DMS 273 (cell line): Measurements from ENCODE around the gene TRAPPC12.
"Not testable (repeated sequence)": the region's sequence is repeated elsewhere in the genome, so short reads cannot be mapped to it uniquely, and the experiment has no call there.

Experiments used
- DNase-seq: peaks from one replicate; lab custom pipeline; 2025; ENCODE audit not compliant: unreplicated experiment; lab: John Stamatoyannopoulos, UW

TRAPPC12 gene

GRCh38 chr2:3451926-3452671 is 72.6 kb downstream of the TRAPPC12 start:
- DNase-seq: no peak

GRCh38 chr2:3453190-3453999 is 73.9 kb downstream of the TRAPPC12 start:
- no peak for DNase-seq

GRCh38 chr2:3454005-3454404 is 74.5 kb downstream of the TRAPPC12 start:
- DNase-seq: not testable (repeated sequence)

DNA sequence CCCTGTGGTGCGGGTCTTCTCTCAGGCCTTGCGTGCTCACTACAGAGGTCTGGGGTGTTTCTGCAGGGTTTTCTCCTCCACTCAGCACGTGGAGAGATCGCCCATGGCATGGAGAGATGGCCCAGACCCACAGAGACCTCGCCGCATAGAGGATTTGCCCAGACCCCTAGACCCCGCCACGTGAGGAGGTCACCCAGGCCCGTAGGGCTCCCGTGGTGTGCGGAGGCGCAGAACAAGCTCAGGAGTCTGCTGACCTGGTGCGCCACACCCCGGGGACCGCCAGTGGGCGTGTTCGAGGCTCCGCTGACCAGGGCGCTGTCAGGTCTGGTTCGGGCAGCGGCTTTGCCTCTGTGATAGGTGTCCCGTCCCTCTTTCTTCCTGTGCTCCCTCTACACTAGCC is 75.3 kb downstream of the TRAPPC12 start:
- DNase-seq: no peak

DNA sequence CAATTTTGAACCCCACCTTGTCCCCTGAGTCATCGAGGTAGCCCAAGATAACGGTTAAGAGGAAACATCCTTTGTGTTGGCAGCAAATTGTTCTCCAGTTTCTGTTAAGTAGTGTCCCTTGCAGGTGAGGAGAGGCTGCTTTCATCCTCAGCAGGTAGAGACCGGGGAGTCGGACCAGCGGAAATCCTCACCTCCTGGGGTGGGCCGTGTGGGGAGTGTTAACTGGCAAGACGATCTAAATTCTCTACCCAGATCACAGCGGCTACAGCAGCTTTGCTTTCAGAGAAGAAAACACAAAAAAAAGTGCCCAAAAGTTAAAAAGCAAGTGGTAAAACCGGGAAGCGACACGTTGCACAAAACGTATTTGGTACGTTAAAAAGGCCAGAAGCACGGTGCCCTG is 76.6 kb downstream of the TRAPPC12 start:
- DNase-seq: no peak

DNA sequence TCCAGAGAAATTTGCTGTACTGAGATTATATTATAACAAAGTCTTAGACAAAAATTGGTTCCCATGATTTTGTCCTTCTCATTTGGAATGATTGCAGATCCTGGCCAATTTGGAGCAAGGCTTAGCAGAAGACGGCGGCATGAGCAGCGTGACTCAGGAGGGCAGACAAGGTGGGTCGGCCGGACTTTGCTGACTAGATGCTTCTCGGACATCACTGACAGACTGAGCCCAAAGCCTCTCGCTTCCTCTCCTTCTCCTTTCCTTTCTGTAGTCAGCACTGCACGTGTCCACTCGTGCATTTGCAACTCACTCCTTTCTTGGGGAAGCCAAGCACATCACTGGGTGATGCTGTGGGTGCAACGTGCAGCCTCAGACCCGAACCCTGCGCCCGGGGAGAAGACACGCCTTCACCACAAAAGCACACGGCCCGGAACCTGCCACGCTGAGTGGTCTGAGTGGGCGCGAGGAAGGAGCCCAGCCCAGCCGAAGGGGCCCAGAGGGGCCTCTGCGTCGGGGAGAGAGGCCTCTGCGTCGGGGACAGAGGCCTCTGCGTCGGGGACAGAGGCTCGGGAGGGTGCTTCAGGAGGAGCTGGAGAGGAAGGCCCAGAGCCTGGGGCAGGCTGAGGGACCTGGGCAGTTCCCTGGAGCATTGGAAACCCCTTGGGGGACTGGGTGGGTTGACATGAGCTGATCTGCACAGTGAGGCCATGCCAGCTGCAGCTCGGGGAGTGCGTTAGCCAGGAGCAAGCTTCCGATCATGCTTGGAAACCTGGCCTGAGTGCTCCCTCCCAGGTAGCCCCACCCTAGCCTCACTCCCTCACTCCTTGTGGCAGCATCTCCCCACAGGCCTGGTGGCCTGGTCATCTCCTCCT is 78.3 kb downstream of the TRAPPC12 start:
- DNase-seq: no peak

DNA sequence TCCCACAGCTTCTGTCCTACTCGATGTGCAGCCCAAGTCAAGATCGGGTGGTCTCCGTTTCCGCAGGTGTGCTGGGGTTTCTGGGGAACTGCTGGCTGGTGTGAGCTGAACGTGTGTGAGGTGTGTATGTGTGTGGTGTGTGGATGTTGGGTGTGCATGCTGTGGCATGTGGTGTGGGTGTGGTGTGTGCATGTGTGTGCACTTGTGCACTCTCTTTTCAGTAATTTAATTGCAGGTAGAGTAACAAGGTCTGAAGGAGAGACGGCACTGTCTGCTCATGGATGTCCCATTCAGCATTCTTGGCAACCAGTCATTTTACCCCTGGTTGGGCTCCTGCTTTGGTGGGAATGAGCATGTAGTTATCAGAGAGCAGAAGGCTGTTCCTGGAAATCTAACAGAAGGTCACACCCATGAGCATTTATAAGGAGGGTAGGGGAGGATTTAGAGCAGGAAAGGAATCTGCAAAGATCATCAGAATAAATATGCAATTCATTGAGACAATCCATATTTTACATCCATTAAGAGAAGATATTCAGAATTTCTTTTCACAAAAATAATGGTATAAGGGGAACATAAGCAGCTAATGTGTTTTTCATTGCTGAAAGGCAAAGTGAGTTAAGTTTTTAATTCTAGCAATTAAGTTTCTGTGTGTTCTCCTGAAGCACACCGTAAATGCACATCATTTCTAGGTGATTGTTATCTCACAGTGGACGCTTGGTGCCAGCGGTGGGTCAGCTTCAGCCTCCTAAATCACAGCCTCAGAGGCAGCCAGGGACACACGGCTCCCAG is 79.1 kb downstream of the TRAPPC12 start:
- DNase-seq: peak; percentile 34

DNA sequence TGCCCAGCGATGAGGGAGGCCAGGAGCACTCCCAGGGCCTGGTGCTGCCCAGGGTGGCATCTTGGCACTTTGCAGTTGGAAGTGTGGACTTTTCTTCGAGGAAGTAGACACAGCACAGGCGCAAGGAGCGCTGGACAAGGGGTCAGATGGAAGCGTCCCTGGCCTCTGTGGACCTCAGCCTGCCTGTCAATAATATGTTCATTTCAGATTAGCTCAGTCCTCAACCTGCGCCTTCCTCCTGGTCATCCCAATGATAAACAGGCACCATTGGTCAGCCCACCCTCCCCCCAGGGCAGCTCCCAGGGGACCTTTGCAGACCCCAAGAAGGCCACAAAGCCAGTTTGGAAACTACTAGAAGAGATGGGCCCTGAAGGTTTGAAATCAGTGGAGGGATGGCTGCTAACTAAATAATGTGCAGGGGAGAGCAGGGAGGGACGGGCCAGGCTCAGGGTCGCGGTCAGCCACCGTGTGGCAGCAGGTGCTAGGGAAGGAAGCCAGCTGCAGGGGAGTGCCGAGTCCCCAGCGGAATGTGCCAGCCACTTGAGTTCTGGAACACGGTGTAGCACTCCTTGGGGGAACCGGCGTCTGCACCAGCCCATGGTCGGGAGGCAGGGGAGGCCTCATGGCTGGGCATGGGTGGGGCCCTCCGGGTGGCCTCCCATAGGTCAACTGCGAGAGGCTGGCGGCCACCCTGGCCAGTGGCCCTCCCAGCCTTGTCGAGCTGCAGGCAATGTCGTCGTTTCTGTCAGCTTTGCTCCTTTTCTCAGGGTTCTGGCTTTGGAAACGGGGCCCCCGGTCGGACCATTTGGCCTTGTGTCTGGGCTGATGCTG is 79.9 kb downstream of the TRAPPC12 start:
- DNase-seq: peak; percentile 22

- no peak for DNase-seq
These were observed 80.7 kb downstream of the TRAPPC12 start for GRCh38 chr2:3460156-3460555.

DNA sequence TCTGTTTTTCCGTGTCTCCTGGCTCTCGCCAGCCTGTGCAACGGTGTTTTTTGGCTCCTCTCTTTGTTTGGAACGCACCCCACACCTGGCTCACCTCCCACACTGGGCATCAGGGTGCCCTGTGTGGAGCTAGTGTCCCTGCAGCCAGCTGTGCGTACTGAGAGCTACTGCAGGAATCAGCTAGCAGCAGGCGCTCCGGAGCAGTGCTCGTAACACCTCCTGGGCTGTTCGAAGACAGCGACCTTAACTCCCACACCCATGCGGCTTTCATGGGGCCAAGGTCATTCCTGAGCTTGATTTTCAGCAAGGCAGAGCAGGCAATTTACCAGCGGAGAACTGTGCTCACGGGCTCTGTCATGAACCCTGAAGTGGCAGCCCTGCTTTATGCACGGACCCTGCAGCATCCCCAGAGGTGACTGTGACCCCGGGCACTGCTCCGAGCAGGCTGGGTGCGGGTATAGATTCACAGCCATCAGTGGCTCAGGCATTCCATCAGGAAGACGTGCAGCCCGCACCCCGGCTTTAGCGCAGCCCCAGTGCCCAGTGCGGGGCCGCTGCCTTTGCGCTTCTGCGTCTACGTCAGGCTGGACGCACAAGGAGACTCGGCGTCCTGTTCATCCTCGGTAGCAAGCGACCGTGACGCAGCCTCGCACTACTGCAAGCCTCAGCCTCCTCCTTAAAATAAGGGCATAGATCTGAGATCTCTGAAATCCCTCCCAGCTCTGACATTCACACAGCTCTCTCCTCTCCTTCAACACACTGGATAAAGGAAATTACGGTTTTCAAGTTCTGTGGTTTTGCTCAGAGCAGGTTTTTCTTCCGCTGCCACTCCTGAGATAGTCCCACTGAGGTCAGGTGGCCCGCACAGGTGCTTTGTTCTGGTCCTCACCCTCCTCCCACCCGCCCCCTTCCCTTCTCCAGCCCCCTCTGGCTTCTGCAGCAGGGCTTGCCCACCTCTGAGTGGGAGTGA is 81.6 kb downstream of the TRAPPC12 start:
- peak; percentile 15 for DNase-seq

DNA sequence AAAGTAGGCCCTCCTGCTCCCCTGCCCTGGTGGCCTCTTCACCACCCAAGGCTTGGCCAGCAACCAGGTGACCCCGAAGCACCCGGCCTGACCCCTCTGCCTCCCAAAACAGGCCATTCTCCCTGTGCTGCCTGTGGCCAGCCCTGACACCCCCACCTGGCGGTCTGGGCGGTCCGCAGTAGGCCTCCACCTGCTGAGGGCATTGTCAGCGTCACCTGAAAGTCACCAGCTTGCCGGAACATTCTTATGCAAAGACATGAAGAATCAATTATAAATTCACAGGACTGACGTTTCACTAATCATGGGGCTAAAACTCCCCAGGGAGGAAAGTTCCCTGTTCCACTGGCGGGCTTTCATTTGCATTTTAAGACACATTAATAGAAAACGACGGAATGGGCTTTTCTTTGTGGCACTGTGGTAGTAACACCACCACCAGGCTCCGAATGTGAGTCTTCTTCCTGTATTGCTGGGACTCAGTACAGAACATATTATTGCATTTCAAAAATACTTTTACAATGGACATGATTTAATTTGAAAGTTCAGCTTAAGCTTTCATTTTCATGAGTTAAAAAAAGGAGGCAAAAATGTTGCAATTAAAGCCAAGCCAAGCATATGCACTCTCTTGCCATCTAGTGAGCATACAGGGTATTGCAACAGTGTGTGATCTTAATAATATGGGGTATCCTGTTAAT is 82.5 kb downstream of the TRAPPC12 start:
- peak; percentile 82 for DNase-seq

- no peak for DNase-seq
These were observed 83.1 kb downstream of the TRAPPC12 start for GRCh38 chr2:3462493-3463104.

DNA sequence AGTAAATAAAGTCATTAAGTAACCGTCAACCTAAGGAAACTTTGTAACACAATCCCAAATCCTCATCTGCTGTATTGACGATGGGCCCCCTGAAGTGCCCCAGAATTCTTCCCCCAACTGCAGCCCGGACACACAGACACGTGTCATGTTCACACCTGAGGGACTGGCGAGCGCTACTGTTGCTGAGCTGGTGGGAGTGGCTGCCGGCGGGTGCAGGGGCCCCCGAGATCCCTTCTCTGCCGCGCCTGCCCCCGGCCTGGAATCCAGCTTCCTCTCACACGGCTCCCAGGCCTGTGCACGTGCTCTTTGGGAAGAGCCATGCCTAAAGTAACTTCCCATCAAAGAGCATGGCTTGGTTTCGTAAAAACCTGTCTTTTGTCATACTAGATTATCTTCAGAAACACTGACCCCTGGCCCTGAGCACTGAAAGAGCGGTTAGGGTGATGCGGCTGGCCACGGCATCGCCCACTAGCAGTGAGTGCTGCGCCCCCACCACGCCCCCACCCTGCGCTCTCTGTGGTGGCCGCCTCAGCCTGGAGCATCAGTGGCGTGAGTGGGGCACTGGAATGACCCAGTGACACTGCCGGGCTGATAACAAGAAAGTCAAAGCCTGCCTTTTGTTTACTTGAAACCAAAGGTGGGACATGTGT is 83.8 kb downstream of the TRAPPC12 start:
- DNase-seq: no peak

- no peak for DNase-seq
These were observed 84.5 kb downstream of the TRAPPC12 start for GRCh38 chr2:3463944-3464343.

- DNase-seq: no peak
These were observed 85.0 kb downstream of the TRAPPC12 start for GRCh38 chr2:3464401-3465005.

GRCh38 chr2:3465328-3465727 is 85.8 kb downstream of the TRAPPC12 start:
- DNase-seq: no peak
